HG03558 (cell line): Measurements from ENCODE around the gene MYH8.

Experiments used
- ATAC-seq: cut with Tn5 transposase; IDR thresholded peaks from one replicate; pipeline ENCODE4 v1.9.1; 2021; ENCODE audit warnings: moderate number of reproducible peaks; ENCODE audit not compliant: unreplicated experiment; ENCODE audit errors: extremely low read depth

MYH8 gene

GRCh38 chr17:10421900-10422542 is at the start of gene MYH8:
Gene MYH8 (minus strand): TSS chr17:10421950. CDS start chr17:10420227, 1,723 bp downstream.
- ATAC-seq: no peak

GRCh38 chr17:10469459-10469858 is 47.7 kb upstream of the MYH8 start, which contains the start of gene MYH4:
Gene MYH4 (minus strand): TSS chr17:10469559. CDS start chr17:10466745, 2,814 bp downstream.
- ATAC-seq: no peak

- ATAC-seq: no peak
Measured at GRCh38 chr17:10463402-10463801, 41.7 kb upstream of the MYH8 start.

- ATAC-seq: no peak
Measured at GRCh38 chr17:10460062-10460461, 38.3 kb upstream of the MYH8 start.

- ATAC-seq: no peak
Measured at GRCh38 chr17:10458701-10459100, 37.0 kb upstream of the MYH8 start.

- no peak for ATAC-seq
Measured at GRCh38 chr17:10457952-10458351, 36.2 kb upstream of the MYH8 start.

- ATAC-seq: no peak
Measured at GRCh38 chr17:10447026-10447931, 25.5 kb upstream of the MYH8 start.

GRCh38 chr17:10439816-10440215 is 18.1 kb upstream of the MYH8 start:
- ATAC-seq: no peak

- no peak for ATAC-seq
Measured at GRCh38 chr17:10435096-10435495, 13.3 kb upstream of the MYH8 start.

- ATAC-seq: no peak
Measured at GRCh38 chr17:10429421-10430045, 7.8 kb upstream of the MYH8 start.

GRCh38 chr17:10428781-10429180 is 7.0 kb upstream of the MYH8 start:
- ATAC-seq: no peak

- ATAC-seq: no peak
Measured at GRCh38 chr17:10421211-10421610, 539 bp downstream of the MYH8 start.

GRCh38 chr17:10420811-10421210 is 939 bp downstream of the MYH8 start:
- no peak for ATAC-seq

- no peak for ATAC-seq
Measured at GRCh38 chr17:10417431-10417830, 4.3 kb downstream of the MYH8 start.

- no peak for ATAC-seq
Measured at GRCh38 chr17:10415161-10415560, 6.6 kb downstream of the MYH8 start.

- no peak for ATAC-seq
Measured at GRCh38 chr17:10403589-10403988, 18.2 kb downstream of the MYH8 start.

GRCh38 chr17:10398352-10398751 is 23.4 kb downstream of the MYH8 start:
- ATAC-seq: no peak

- ATAC-seq: no peak
Measured at GRCh38 chr17:10396524-10397163, 25.1 kb downstream of the MYH8 start.

GRCh38 chr17:10394201-10394887 is 27.4 kb downstream of the MYH8 start:
- peak; percentile 78 for ATAC-seq

GRCh38 chr17:10392880-10393279 is 28.9 kb downstream of the MYH8 start:
- no peak for ATAC-seq
